B cell (primary cell): Measurements from ENCODE around the gene ERGIC1. TPM values are rescaled to one million over a fixed set of nuclear protein-coding genes. Genes with fewer than 3 reads are reported as not detected.

Experiments
- ATAC-seq: fragments of 200-7000 bp; cut with Tn5 transposase; one replicate; pipeline ENCODE4 v1.10.0; 2021; ENCODE audit warnings: low read depth, mild to moderate bottlenecking, moderate number of reproducible peaks, moderate library complexity
- CTCF ChIA-PET: fragments of 350-600 bp; sonication (Branson Sonifier 250); formaldehyde crosslinking; loops from one replicate; lab custom pipeline; 2021; ENCODE audit warnings: antibody characterized with exemption, inconsistent platforms; lab: Charles Lee
- POLR2A ChIA-PET: fragments of 350-600 bp; sonication (Branson Sonifier 250); formaldehyde crosslinking; loops from one replicate; lab custom pipeline; 2021; ENCODE audit warnings: antibody characterized with exemption; lab: Charles Lee
- DNase-seq: peaks from one replicate; pipeline ENCODE4 v3.0.0; 2013
- H2AFZ ChIP-seq: 2 replicates; pipeline ENCODE4 v1.6.1; 2012; ENCODE audit warnings: mild to moderate bottlenecking, low read depth, low read length; ENCODE audit not compliant: insufficient read depth, poor library complexity, severe bottlenecking
- H3K27ac ChIP-seq, 2 donors: 1 replicate in 1 of 2; 2 replicates in 1 of 2; pipeline ENCODE4 v1.5.1; 2012 to 2013; ENCODE audit warnings: low read length in 2 of 2, mild to moderate bottlenecking in 2 of 2, moderate library complexity in 1 of 2
- H3K27me3 ChIP-seq, 4 experiments: fragments of 200-600 bp in 1 of 4; sonication (generic) in 1 of 4; replicated peaks in 1 of 4; 1 replicate in 2 of 4; 2 replicates in 2 of 4; pipeline versions ENCODE4 v1.6.1 to v1.7.0; 2013 to 2016; ENCODE audit warnings: low read length in 3 of 4, mild to moderate bottlenecking in 2 of 4, mixed read lengths in 1 of 4, moderate library complexity in 1 of 4; ENCODE audit not compliant: insufficient read depth in 4 of 4, control insufficient read depth in 3 of 4; ENCODE audit errors: control extremely low read depth in 1 of 4
- H3K36me3 ChIP-seq, 2 experiments: replicated peaks in 1 of 2; 1 replicate in 1 of 2; 2 replicates in 1 of 2; pipeline versions ENCODE4 v1.6.1 to v1.7.1; 2013; ENCODE audit warnings: low read length in 1 of 2; ENCODE audit not compliant: insufficient read depth in 2 of 2, control insufficient read depth in 1 of 2; ENCODE audit errors: control extremely low read depth in 1 of 2, extremely low read depth in 1 of 2
- H3K4me1 ChIP-seq, 2 donors: fragments of 200-600 bp in 1 of 2; sonication (generic) in 1 of 2; 1 replicate in 1 of 2; 2 replicates in 1 of 2; pipeline versions ENCODE4 v1.5.1 to v1.6.1; 2013 to 2017; ENCODE audit warnings: low read length in 2 of 2; ENCODE audit not compliant: control insufficient read depth in 2 of 2, insufficient read depth in 2 of 2
- H3K4me2 ChIP-seq: replicated peaks from 2 replicates; pipeline ENCODE3; 2012; ENCODE audit warnings: mild to moderate bottlenecking, low read depth, low read length; ENCODE audit not compliant: poor library complexity, severe bottlenecking
- H3K4me3 ChIP-seq, 5 experiments: fragments of 200-600 bp in 1 of 5; sonication (generic) in 1 of 5; 1 replicate in 3 of 5; 2 replicates in 2 of 5; pipeline versions ENCODE4 v1.5.1 to v1.7.0; 2011 to 2016; ENCODE audit warnings: low read length in 4 of 5, mild to moderate bottlenecking in 4 of 5, low read depth in 2 of 5, control low read depth in 1 of 5, moderate library complexity in 1 of 5; ENCODE audit not compliant: insufficient read depth in 1 of 5; ENCODE audit errors: control extremely low read depth in 1 of 5, extremely low read depth in 1 of 5
- H3K79me2 ChIP-seq: fragments of 200-600 bp; sonication (generic); one replicate; pipeline ENCODE4 v1.6.0; 2016; ENCODE audit warnings: low read length; ENCODE audit not compliant: control insufficient read depth, insufficient read depth
- H3K9ac ChIP-seq: fragments of 200-600 bp; sonication (generic); 2 replicates; pipeline ENCODE4 v1.6.1; 2017; ENCODE audit warnings: mild to moderate bottlenecking, low read length, moderate library complexity
- H3K9me3 ChIP-seq, 3 donors: one replicate each; pipeline versions ENCODE4 v1.6.1 to v1.7.1; 2013; ENCODE audit warnings: low read length in 2 of 3; ENCODE audit not compliant: control insufficient read depth in 2 of 3, insufficient read depth in 1 of 3; ENCODE audit errors: control extremely low read depth in 1 of 3
- H4K20me1 ChIP-seq: 2 replicates; pipeline ENCODE4 v1.6.0; 2012; ENCODE audit warnings: mild to moderate bottlenecking, low read length; ENCODE audit not compliant: insufficient read depth, control insufficient read depth, poor library complexity, severe bottlenecking
- H3K27ac Mint-ChIP-seq: one replicate; pipeline ENCODE4 v1.8.0; 2021; ENCODE audit warnings: mixed read lengths
- H3K27me3 Mint-ChIP-seq: one replicate; pipeline ENCODE4 v1.8.0; 2021; ENCODE audit warnings: mixed read lengths
- H3K4me1 Mint-ChIP-seq: one replicate; pipeline ENCODE4 v1.8.0; 2021; ENCODE audit warnings: mixed read lengths
- H3K4me3 Mint-ChIP-seq: one replicate; pipeline ENCODE4 v1.8.0; 2021; ENCODE audit warnings: mixed read lengths
- H3K9me3 Mint-ChIP-seq: one replicate; pipeline ENCODE4 v1.8.0; 2022; ENCODE audit warnings: mixed read lengths; ENCODE audit not compliant: insufficient read depth
- CTCF ChIP-seq: fragments of 200-600 bp; IDR thresholded peaks from one replicate; pipeline ENCODE4 v1.8.0; 2022; ENCODE audit warnings: antibody characterized with exemption, mild to moderate bottlenecking
- EZH2 ChIP-seq: IDR thresholded peaks from 2 replicates; pipeline ENCODE4 v1.6.1; 2012; ENCODE audit warnings: borderline replicate concordance, low read depth, mild to moderate bottlenecking, moderate library complexity, low read length; ENCODE audit not compliant: insufficient read depth, poor library complexity, severe bottlenecking
- WGBS: methylation state at CpG from one replicate; pipeline ENCODE4 v1.1.5; 2013; ENCODE audit warnings: missing lambda C conversion rate; ENCODE audit not compliant: insufficient coverage; 5-methylcytosine and 5-hydroxymethylcytosine counted together
- intact Hi-C: fragments of 100-400 bp; cut with micrococcal nuclease; formaldehyde crosslinking; loops from one replicate; pipeline ENCODE4 v1.10.0; 2022
- polyA plus RNA-seq: library from polyadenylated mRNA; depleted of rRNA; stranded (reverse); fragments of >200 nt; gene quantifications from 2 replicates; pipeline ENCODE4 v1.2.3, GENCODE V29; 2012
- total RNA-seq, 2 donors: library from RNA; stranded (reverse); fragments of 120-200 nt in 1 of 2; gene quantifications; 1 replicate in 1 of 2; 2 replicates in 1 of 2; pipeline versions ENCODE4 v1.2.3 to v1.2.4, GENCODE V29; 2013 to 2022

Gene ERGIC1
- total and polyA plus RNA-seq, 2 donors (not counting 1 experiment from before 2014, with no cell fraction given), result 86.3 to 140 TPM

- H3K9ac ChIP-seq, result no peak overlapping the region
- no peak for ATAC-seq
- H3K4me2 ChIP-seq, result no peak overlapping the region
- no peaks in the 10 kb centered on the region for H3K9me3 Mint-ChIP-seq
- peak overlapping the region; percentile 68 for H3K27ac Mint-ChIP-seq
- H3K27me3 Mint-ChIP-seq, result no peaks in the 10 kb centered on the region
- ChIA-PET POLR2A (interaction anchor here (0.6 to 1.2 kb wide), 2 partner anchors 9 to 10 kb away, joined by 3 to 6 read pairs; no protein-coding TSS in a partner anchor), CTCF (interaction anchor here (0.6 to 7.4 kb wide), 4 partner anchors 10 to 128 kb away, joined by 3 to 60 read pairs (median 4); partner anchors contain the start of gene DUSP1)
- H4K20me1 ChIP-seq, result no peaks in the 10 kb centered on the region
- no peaks in the 10 kb centered on the region for H3K9me3 ChIP-seq
- intact Hi-C loops, result loop anchor here (5.0 kb wide), 1 partner anchor 92 kb away; no protein-coding TSS in a partner anchor
- no peak overlapping the region for H2AFZ ChIP-seq
- TF ChIP-seq CTCF, result no peak
- no peak for TF ChIP-seq EZH2
- peak overlapping the region; percentile 12 to 52 for H3K27ac ChIP-seq
- 99% methylated on average over 8 of the region's 13 CpGs for WGBS
- no peak overlapping the region for H3K4me3 ChIP-seq
- peaks cover 98% of the 10 kb centered on the region for H3K79me2 ChIP-seq
- H3K4me3 Mint-ChIP-seq, result no peak overlapping the region
- no peak for DNase-seq
- peaks cover 84% of the 10 kb centered on the region for H3K4me1 Mint-ChIP-seq
- H3K4me1 ChIP-seq, result peaks cover 47 to 52% of the 10 kb centered on the region in 2 donors
- H3K27me3 ChIP-seq, result no peaks in the 10 kb centered on the region
- H3K36me3 ChIP-seq, result peaks cover 0 to 36% of the 10 kb centered on the region in 2 experiments
Measured at GRCh38 chr5:172839669-172840431, 5.8 kb downstream of the ERGIC1 start.
